ENCODE data around the gene FBLN7.
"Not testable (repeated sequence)": the region's sequence is repeated elsewhere in the genome, so short reads cannot be mapped to it uniquely, and the experiment has no call there.

Gene FBLN7

GRCh38 chr2:112138159-112139032, at the start of gene FBLN7:
FBLN7 (plus strand) TSS chr2:112138385; CDS start chr2:112138656, 271 bp downstream.
- no peak for DNase-seq (ENCODE audit: low read depth in 2 of 2, low spot score in 1 of 2)

GRCh38 chr2:112089375-112089774, 48.8 kb upstream of the FBLN7 start:
- no peak for DNase-seq (ENCODE audit: low read depth in 2 of 2, low spot score in 1 of 2)

DNA sequence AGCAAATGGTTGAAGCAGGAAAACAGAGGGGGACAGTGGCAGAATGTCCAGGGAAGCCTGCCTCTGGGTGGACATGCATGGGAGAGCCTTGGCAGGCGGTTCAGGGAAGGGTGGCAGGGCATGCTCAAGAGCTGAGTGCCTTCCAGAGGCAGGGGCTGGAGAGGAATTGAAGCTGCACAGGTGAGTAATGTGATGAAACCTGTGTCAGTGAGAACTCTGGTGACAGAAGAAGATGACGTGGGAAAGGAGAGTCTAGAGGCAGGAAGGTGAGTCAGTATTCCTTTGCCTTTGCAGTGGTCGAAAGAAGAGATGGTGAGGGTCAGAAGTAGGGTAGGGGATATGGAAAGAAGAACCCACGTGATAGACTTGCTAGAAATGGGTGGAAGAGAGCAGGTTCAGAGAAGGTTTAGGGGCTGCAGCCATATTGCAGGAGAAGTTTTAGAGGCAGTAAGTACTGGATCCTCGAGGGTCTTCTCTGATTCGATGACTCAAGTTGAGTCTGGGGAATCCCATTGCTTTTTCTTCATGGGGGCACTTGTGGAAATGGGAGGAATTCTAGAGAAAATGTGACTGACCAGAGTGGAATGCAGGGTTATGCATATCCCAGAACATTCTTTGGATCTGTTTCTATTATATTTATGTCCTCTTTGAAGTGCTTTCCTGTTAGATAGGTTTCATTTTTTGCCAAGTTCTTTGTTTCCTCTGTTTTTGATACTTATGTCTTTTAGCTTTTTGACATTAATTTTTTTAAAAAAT, 45.7 kb upstream of the FBLN7 start:
- no peak for DNase-seq (ENCODE audit: low read depth in 2 of 2, low spot score in 1 of 2)

- no peak for DNase-seq (ENCODE audit: low read depth in 2 of 2, low spot score in 1 of 2)
These were observed 45.0 kb upstream of the FBLN7 start for GRCh38 chr2:112093216-112093615.

DNA sequence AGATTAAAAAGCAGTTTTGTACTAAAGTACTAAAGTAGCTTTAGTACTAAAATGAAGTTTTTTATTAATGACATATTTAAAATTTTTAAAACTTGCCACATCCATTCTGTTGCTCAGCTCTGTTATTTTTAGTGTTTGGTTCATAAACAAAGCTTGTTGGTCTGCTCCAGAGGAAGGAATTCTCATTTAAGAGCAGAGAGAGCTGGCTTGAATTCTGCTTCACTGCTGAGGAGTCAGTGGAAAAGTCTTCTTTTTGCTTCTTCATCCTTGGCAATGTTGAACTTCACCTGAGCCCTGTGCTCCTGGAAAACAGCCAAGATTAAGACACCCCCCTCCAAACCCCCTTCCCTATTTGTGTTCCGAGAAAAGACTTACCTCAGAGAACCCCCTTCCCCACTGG, 42.5 kb upstream of the FBLN7 start:
- no peak for DNase-seq (ENCODE audit: low read depth in 2 of 2, low spot score in 1 of 2)

- no peak for DNase-seq (ENCODE audit: low read depth in 2 of 2, low spot score in 1 of 2)
These were observed 42.1 kb upstream of the FBLN7 start for GRCh38 chr2:112096098-112096497.

DNA sequence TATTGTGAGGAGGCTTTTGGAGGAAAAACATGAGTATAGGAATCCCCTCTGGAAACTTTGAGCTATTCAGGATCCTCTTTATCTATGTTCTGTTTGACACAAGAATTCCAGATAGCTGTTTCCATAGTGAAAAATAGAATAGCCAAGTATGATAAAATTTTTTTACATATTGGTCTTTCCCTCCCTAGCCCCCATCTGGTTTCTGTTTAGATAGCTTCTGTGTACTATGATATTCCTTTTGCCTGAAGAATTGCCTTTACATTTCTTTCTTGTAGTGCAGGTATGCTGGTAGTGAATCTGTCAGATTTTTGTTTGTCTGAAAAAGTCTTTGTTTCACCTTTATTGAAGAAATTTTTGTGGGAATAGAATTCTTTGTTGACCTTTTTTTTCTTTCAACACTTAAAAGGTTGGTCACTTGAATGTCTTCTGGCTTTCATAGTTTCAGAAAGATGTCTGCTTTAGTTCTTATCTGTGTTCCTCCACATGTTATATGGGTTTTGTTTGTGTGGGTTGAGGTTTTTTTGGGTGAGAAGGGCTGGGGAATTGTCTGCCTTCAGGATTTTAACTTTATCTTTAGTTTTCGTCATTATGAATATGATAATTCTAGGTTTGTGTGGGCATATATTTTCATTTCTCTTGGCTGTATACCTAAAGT, 29.9 kb upstream of the FBLN7 start:
- no peak for DNase-seq (ENCODE audit: low read depth in 2 of 2, low spot score in 1 of 2)

DNA sequence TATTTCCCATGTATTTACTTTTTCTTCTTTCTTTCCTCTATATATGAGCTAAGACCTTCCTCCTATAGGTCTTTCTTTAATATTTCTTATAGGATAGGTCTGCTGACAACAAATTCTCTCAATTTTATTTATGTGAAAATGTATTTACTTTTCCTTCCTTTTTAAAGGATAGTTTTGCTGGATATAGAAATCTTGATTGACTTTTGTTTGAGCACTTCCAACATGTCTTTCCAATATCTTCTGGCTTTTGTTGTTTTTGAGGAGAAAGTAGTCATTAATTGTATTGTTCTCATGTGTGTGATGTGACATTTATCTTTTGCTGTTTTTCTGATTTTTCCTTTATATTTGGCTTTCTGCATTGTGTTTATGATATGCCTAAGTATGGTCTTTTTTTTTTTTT, 28.9 kb upstream of the FBLN7 start:
- no peak for DNase-seq (ENCODE audit: low read depth in 2 of 2, low spot score in 1 of 2)

DNA sequence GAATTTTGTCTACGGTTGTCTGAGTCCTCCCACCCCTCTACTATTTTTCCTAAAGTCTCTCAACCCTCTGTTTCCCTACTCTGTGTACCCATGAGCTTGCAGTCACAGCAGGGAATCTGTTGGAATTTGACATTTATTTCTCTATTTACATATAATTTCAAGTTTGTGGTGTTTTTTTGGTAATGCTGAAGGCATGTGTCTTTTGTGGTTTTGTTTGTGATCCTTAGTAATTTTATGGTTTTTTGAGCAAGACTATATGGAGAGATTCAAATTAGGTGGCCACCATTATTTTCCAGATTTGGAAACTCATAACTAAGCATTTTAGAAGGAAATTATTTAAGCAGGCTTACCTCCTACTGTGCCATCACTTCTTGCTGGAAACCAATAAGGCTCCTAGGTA, 27.2 kb upstream of the FBLN7 start:
- no peak for DNase-seq (ENCODE audit: low read depth in 2 of 2, low spot score in 1 of 2)

DNA sequence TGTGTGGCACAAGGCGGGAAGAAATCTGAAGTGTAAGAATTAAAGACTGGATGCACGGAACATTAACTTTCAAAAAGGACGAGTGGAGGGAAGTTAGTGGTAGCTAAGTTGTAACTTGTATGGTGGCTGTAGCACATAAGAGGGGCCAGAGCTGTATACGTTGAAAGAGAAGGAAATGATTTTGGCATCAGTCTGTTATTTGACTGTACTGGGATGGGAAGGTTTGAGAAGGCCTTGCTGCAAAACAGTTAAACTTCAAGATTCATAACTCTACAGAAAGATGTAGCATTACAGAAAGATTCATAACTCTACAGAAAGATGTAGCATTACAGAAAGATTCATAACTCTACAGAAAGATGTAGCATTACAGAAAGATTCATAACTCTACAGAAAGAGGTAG, 24.8 kb upstream of the FBLN7 start:
- DNase-seq (ENCODE audit: low read depth in 2 of 2, low spot score in 1 of 2): not testable (repeated sequence)

DNA sequence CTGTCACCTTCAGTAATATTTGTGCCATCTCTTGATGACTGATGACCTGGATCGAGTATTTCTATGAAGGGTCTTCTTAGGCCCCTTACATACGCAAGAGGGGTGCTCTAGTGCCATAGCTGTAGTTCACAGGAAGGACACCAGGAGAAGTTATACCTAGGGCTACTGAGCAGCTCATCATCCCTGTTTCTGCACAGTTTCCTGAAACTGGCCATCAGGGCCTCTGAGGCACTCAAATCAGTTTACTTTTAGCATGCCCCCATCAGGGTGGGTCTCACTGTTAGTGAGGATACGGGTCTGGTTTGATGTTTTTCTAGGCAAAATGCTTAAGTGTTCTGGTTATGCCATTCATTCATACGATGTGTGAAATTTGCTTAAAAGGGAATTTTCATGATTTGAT, 20.0 kb upstream of the FBLN7 start:
- no peak for DNase-seq (ENCODE audit: low read depth in 2 of 2, low spot score in 1 of 2)

- DNase-seq (ENCODE audit: low read depth in 2 of 2, low spot score in 1 of 2): peak in 1 of 2 donors; percentile 4
These were observed 16.4 kb upstream of the FBLN7 start for GRCh38 chr2:112121682-112122254.

GRCh38 chr2:112129060-112129459, 9.1 kb upstream of the FBLN7 start:
- DNase-seq (ENCODE audit: low read depth in 2 of 2, low spot score in 1 of 2): no peak

DNA sequence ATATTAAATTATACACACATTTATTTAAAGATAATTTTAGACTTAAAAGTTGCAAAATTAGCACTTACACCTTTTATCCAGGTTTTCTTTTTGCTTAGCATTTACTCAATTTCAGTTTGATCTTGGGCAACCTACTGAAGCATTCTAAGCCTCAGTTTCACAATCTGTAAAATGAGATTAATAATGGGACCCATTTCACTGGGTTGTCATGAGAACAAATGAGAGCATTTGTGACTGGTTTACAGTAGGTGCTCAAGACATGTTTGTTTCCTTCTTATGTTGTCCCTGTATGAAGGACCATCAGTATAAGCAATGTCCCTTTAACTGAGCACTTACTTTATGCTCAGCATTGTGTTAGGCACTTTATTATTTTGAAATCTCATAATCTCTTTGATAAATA, 4.8 kb upstream of the FBLN7 start:
- no peak for DNase-seq (ENCODE audit: low read depth in 2 of 2, low spot score in 1 of 2)

GRCh38 chr2:112134120-112134519, 4.1 kb upstream of the FBLN7 start:
- DNase-seq (ENCODE audit: low read depth in 2 of 2, low spot score in 1 of 2): no peak

DNA sequence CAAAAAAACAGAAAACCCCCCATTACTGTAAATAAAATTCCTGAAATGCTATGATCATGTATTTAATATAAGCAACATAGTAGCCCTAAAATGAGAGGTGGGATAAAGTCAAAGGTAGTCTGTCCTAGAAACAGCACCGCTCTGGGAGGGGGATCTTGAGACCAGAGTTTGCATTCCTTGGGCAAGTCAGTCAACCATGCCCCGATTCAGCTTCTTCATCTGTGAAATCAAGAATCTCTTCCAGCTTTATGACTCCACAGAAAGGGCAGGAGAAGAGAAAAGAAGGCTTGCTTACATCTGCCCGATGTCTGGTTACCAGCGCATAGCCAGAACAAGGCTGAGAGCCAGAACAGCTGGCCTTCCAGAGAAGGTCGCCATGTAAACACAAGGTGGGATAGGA, 2.1 kb upstream of the FBLN7 start:
- no peak for DNase-seq (ENCODE audit: low read depth in 2 of 2, low spot score in 1 of 2)

DNA sequence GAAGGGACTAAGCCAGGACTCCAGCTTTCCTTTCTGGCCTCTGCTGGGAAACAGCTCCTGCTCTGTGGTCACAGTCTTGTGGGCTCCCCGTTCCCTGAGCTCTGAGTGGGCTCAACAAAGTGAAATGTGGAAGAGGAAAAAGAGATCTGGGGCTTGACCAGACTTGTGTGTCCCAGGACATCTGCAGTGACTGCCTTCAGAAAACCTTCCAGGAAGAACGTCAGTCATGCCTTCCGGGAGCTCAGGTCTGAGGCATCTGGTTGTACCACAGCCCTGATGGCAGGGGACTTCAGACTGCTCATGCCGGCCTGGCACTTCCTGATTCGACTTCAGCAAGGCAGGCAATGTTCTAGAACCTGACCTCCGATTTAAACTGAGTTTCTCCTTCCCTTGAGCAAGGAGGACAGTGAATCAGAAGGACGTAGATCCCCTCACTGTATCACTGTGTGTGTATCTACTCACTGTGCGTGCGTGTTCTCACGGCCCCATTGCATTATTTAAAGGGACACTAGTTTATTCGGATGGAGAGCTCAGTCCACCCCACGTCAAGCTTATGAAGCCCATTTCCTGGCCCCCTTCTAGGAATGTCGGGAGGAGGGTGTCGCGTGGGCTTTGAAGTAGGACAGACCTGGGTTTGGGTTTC, 548 bp upstream of the FBLN7 start:
- no peak for DNase-seq (ENCODE audit: low read depth in 2 of 2, low spot score in 1 of 2)

GRCh38 chr2:112139033-112139614, 939 bp downstream of the FBLN7 start:
- not testable (repeated sequence) for DNase-seq (ENCODE audit: low read depth in 2 of 2, low spot score in 1 of 2)

DNA sequence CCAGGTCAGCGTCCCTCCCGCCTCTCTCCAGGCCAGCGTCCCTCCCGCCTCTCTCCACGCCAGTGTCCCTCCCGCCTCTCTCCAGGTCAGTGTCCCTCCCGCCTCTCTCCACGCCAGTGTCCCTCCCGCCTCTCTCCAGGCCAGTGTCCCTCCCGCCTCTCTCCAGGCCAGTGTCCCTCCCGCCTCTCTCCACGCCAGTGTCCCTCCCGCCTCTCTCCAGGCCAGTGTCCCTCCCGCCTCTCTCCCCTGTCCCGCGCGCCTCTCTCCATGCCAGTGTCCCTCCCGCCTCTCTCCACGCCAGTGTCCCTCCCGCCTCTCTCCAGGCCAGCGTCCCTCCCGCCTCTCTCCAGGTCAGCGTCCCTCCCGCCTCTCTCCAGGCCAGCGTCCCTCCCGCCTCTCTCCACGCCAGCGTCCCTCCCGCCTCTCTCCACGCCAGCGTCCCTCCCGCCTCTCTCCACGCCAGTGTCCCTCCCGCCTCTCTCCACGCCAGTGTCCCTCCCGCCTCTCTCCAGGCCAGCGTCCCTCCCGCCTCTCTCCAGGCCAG, 1.5 kb downstream of the FBLN7 start:
- DNase-seq (ENCODE audit: low read depth in 2 of 2, low spot score in 1 of 2): not testable (repeated sequence)

- no peak for DNase-seq (ENCODE audit: low read depth in 2 of 2, low spot score in 1 of 2)
These were observed 2.1 kb downstream of the FBLN7 start for GRCh38 chr2:112140205-112140802.

All from stimulated activated CD8-positive, alpha-beta memory T cell treated with anti-CD3 and anti-CD28 coated beads, Interleukin-4, amount 100 ng/mL, for 1 hour (primary cell).